A549 treated with dexamethasone at 1 μM for 4 hours (cell line): Measurements from ENCODE around the gene CDKL1. TPM values are rescaled to one million over a fixed set of nuclear protein-coding genes. Genes with fewer than 3 reads are reported as not detected.

Experiments used
- total RNA-seq: library from RNA; stranded (reverse); fragments of 200-300 nt; extraction: Qiagen RNA extraction; gene quantifications from 5 replicates; pipeline ENCODE4 v1.2.3, GENCODE V29; 2022

CDKL1 gene
- total RNA-seq = 8.9 to 15.7 TPM (median 10.2 TPM) in 5 replicates

DNA sequence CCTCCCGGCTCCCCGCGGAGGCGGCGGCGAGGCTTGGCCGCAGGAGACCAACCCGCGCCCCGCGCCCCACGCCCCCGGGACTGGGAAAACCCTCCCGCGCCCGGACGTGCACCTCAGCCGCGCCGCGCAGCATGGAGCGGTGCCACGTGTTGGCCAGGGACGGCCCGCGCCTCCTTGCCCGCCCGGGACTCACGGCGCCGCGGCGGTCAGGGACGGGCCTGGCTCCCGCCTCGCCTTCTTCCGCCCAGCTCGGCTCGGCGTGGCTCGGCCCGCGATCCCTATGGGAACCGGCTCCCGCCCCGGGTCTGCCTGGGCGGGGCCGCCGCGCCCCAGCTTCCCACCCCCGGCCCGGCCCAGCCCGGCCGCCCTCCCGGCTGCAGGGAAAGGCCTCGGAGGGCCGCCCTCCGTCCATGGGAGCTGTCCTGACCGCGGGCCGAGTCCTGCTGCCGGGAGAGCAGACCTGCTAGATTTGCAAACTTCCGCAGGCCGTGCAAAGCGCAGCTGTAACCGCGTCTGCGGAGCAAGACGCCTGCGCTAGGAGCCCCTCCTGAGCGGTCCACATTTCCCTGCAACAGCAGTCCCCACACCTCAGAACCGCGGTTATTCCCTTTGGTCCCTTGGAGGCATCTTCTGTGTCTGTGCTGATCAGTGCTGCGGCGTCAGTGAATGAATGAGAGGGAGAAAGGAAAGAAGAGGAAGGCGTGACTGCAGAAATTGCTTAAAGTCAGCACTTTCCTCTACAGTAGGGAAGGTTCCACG is at the start of gene CDKL1:
Gene CDKL1, minus strand, starts transcription at position 251 of the 759 bp plus-strand sequence. CDS start 1,013 bp downstream, outside the sequence.

GRCh38 chr14:50311972-50312733 is 84.5 kb downstream of the CDKL1 start, which contains the start of the genes DMAC2L and L2HGDH:
Gene DMAC2L (plus strand): TSS chr14:50312324. CDS start chr14:50321488, 9,164 bp downstream.
Gene L2HGDH (minus strand): TSS chr14:50312229. CDS start chr14:50312150, 79 bp downstream.

Other genes starting within 250 kb of the CDKL1 start
- 9.6 to 14.5 TPM (median 12.9 TPM) in 5 replicates for gene SOS2, start 165.3 kb downstream of the CDKL1 start, total RNA-seq
- gene L2HGDH, start 84.7 kb downstream of the CDKL1 start, total RNA-seq = 9.2 to 11.9 TPM (median 10.1 TPM) in 5 replicates
- 10.0 to 13.4 TPM (median 11.2 TPM) in 5 replicates for gene DMAC2L, start 84.6 kb downstream of the CDKL1 start, total RNA-seq
- gene MAP4K5, start 135.7 kb upstream of the CDKL1 start, total RNA-seq = 27.3 to 39.1 TPM (median 33.4 TPM) in 5 replicates
- gene ATL1, start 163.3 kb upstream of the CDKL1 start, total RNA-seq = 4.8 to 6.5 TPM (median 5.5 TPM) in 5 replicates